Hepatocyte (in vitro differentiated cells): Measurements from ENCODE around the gene GCDH. TPM values are rescaled to one million over a fixed set of nuclear protein-coding genes. Genes with fewer than 3 reads are reported as not detected.

Experiments used
- DNase-seq: peaks from one replicate; pipeline ENCODE4 v3.0.0-alpha.2; 2016; ENCODE audit warnings: low spot score
- H2AFZ ChIP-seq: fragments of 200-600 bp; sonication (generic); 2 replicates; pipeline ENCODE4 v1.6.0; 2016; ENCODE audit warnings: antibody characterized with exemption, mild to moderate bottlenecking
- H3K27ac ChIP-seq: fragments of 200-600 bp; sonication (generic); 2 replicates; pipeline ENCODE4 v1.5.1; 2016; ENCODE audit warnings: mild to moderate bottlenecking
- H3K27me3 ChIP-seq: fragments of 200-600 bp; sonication (generic); 2 replicates; pipeline ENCODE4 v1.6.1; 2016
- H3K36me3 ChIP-seq: fragments of 200-600 bp; sonication (generic); replicated peaks from 2 replicates; pipeline ENCODE4 v1.5.1; 2016; ENCODE audit warnings: low read depth; ENCODE audit not compliant: insufficient read depth
- H3K4me1 ChIP-seq: fragments of 200-600 bp; sonication (generic); 2 replicates; pipeline ENCODE4 v1.5.1; 2016; ENCODE audit warnings: mild to moderate bottlenecking, moderate library complexity; ENCODE audit not compliant: insufficient read depth
- H3K4me2 ChIP-seq: fragments of 200-600 bp; sonication (generic); 2 replicates; pipeline ENCODE4 v1.6.0; 2016
- H3K4me3 ChIP-seq: fragments of 200-600 bp; sonication (generic); 2 replicates; pipeline ENCODE4 v1.5.1; 2016; ENCODE audit warnings: mild to moderate bottlenecking
- H3K79me2 ChIP-seq: fragments of 200-600 bp; sonication (generic); 2 replicates; pipeline ENCODE4 v1.6.0; 2017; ENCODE audit warnings: mild to moderate bottlenecking
- H3K9me2 ChIP-seq: fragments of 200-600 bp; sonication (generic); replicated peaks from 2 replicates; pipeline ENCODE4 v1.6.0; 2017; ENCODE audit warnings: mild to moderate bottlenecking; ENCODE audit not compliant: insufficient read depth
- H3K9me3 ChIP-seq: fragments of 200-600 bp; sonication (generic); 2 replicates; pipeline ENCODE4 v1.5.1; 2016; ENCODE audit warnings: low read depth, mild to moderate bottlenecking
- H4K20me1 ChIP-seq: fragments of 200-600 bp; sonication (generic); 2 replicates; pipeline ENCODE4 v1.6.0; 2016; ENCODE audit warnings: mild to moderate bottlenecking; ENCODE audit not compliant: insufficient read depth, poor library complexity, severe bottlenecking
- CTCF ChIP-seq: fragments of 200-600 bp; sonication (generic); IDR thresholded peaks from 2 replicates; pipeline ENCODE4 v1.5.1; 2016; ENCODE audit warnings: antibody characterized with exemption, mild to moderate bottlenecking; ENCODE audit not compliant: poor library complexity
- EZH2 ChIP-seq: fragments of 200-600 bp; sonication (generic); IDR thresholded peaks from 2 replicates; pipeline ENCODE4 v1.6.1; 2016; ENCODE audit warnings: antibody characterized with exemption, mild to moderate bottlenecking, borderline replicate concordance
- EZH2phosphoT487 ChIP-seq: fragments of 200-600 bp; sonication (generic); IDR thresholded peaks from one replicate; pipeline ENCODE4 v1.6.1; 2018; ENCODE audit warnings: antibody characterized with exemption, mild to moderate bottlenecking, low read depth, moderate library complexity; ENCODE audit not compliant: unreplicated experiment, severe bottlenecking
- WGBS: methylation state at CpG from one replicate; pipeline ENCODE4 v1.1.6; 2016; ENCODE audit warnings: low lambda C conversion rate; ENCODE audit errors: missing lambda C conversion rate; 5-methylcytosine and 5-hydroxymethylcytosine counted together
- polyA plus RNA-seq: library from polyadenylated mRNA; unstranded; fragments of >200 nt; fragmentation: Nextera tagmentation; extraction: Ambion mirVana; gene quantifications from 2 replicates; pipeline ENCODE4 v1.2.1, GENCODE V29; 2016
- total RNA-seq: library from RNA; depleted of rRNA; stranded (reverse); fragments of >200 nt; gene quantifications from 2 replicates; pipeline ENCODE4 v1.2.3, GENCODE V29; 2014

GCDH gene
- total and polyA plus RNA-seq, 2 experiments from 2014 or later: 23.4 to 31.7 TPM

GRCh38 chr19:12867120-12868099 lies 23.6 kb upstream of the GCDH start:
- Histone ChIP-seq H2AFZ (peak overlapping the region; percentile 91), H3K9me3 (no peaks in the 10 kb centered on the region), H3K4me3 (peak overlapping the region; percentile 48), H4K20me1 (no peaks in the 10 kb centered on the region), H3K4me1 (no peaks in the 10 kb centered on the region), H3K79me2 (no peaks in the 10 kb centered on the region), H3K36me3 (no peaks in the 10 kb centered on the region), H3K9me2 (no peaks in the 10 kb centered on the region), H3K27me3 (no peaks in the 10 kb centered on the region), H3K27ac (peak overlapping the region; percentile 12), H3K4me2 (peak overlapping the region; percentile 92)
- DNase-seq: peak; percentile 85
- no peak for TF ChIP-seq EZH2phosphoT487
- no peak for TF ChIP-seq CTCF
- TF ChIP-seq EZH2: no peak
- WGBS: 16% methylated on average over 36 of the region's 51 CpGs

GRCh38 chr19:12868540-12869112 lies 22.3 kb upstream of the GCDH start:
- TF ChIP-seq CTCF: no peak
- TF ChIP-seq EZH2: no peak
- no peak for TF ChIP-seq EZH2phosphoT487
- H3K27ac ChIP-seq: no peak overlapping the region
- H3K4me3 ChIP-seq: no peak overlapping the region
- no peaks in the 10 kb centered on the region for H3K79me2 ChIP-seq
- H3K36me3 ChIP-seq: no peaks in the 10 kb centered on the region
- H3K9me2 ChIP-seq: no peaks in the 10 kb centered on the region
- no peaks in the 10 kb centered on the region for H3K27me3 ChIP-seq
- H3K4me2 ChIP-seq: no peak overlapping the region
- H4K20me1 ChIP-seq: no peaks in the 10 kb centered on the region
- 91% methylated on average over 10 of the region's 10 CpGs for WGBS
- no peaks in the 10 kb centered on the region for H3K9me3 ChIP-seq
- DNase-seq: no peak
- no peak overlapping the region for H2AFZ ChIP-seq
- no peaks in the 10 kb centered on the region for H3K4me1 ChIP-seq

- no peak overlapping the region for H2AFZ ChIP-seq
- no peaks in the 10 kb centered on the region for H3K79me2 ChIP-seq
- H4K20me1 ChIP-seq: no peaks in the 10 kb centered on the region
- 89% methylated on average over 3 of the region's 3 CpGs for WGBS
- TF ChIP-seq CTCF (no peak), EZH2 (no peak), EZH2phosphoT487 (no peak)
- no peaks in the 10 kb centered on the region for H3K9me3 ChIP-seq
- no peak overlapping the region for H3K4me3 ChIP-seq
- no peak overlapping the region for H3K27ac ChIP-seq
- no peaks in the 10 kb centered on the region for H3K27me3 ChIP-seq
- DNase-seq: no peak
- H3K9me2 ChIP-seq: no peaks in the 10 kb centered on the region
- no peaks in the 10 kb centered on the region for H3K36me3 ChIP-seq
- no peaks in the 10 kb centered on the region for H3K4me1 ChIP-seq
- H3K4me2 ChIP-seq: no peak overlapping the region
These were observed 19.3 kb upstream of the GCDH start for GRCh38 chr19:12871681-12872080.
